Suprapubic skin (tissue), 4 donors: ENCODE results near the gene ASCL5. TPM values are rescaled to one million over a fixed set of nuclear protein-coding genes. Genes with fewer than 3 reads are reported as not detected.

Experiments
- DNase-seq, 2 donors: peaks; one replicate each; pipeline ENCODE4 v3.0.0-alpha.2; 2019; ENCODE audit warnings: low spot score in 2 of 2
- H3K27ac ChIP-seq: fragments of 200-600 bp; sonication (generic); one replicate; pipeline ENCODE4 v1.5.1; 2019
- H3K27me3 ChIP-seq: fragments of 200-600 bp; sonication (generic); one replicate; pipeline ENCODE4 v1.5.1; 2019
- H3K36me3 ChIP-seq: fragments of 200-600 bp; sonication (generic); one replicate; pipeline ENCODE4 v1.5.1; 2019
- H3K4me1 ChIP-seq: fragments of 200-600 bp; sonication (generic); one replicate; pipeline ENCODE4 v1.5.1; 2019
- H3K4me3 ChIP-seq: fragments of 200-600 bp; sonication (generic); one replicate; pipeline ENCODE4 v1.5.1; 2019; ENCODE audit warnings: mild to moderate bottlenecking
- H3K9me3 ChIP-seq: fragments of 200-600 bp; sonication (generic); one replicate; pipeline ENCODE4 v1.5.1; 2019
- CTCF ChIP-seq, 2 donors: fragments of 200-600 bp in 1 of 2; fragments of 450-650 bp in 1 of 2; sonication (generic) in 1 of 2; IDR thresholded peaks; one replicate each; pipeline ENCODE4 v1.5.1; 2016 to 2019; ENCODE audit warnings: antibody characterized with exemption in 2 of 2, mild to moderate bottlenecking in 1 of 2, moderate library complexity in 1 of 2
- EP300 ChIP-seq: sonication (generic); formaldehyde crosslinking; IDR thresholded peaks from one replicate; pipeline ENCODE4 v1.6.1; 2017; ENCODE audit warnings: antibody characterized with exemption
- POLR2A ChIP-seq, 2 donors: fragments of 450-650 bp; IDR thresholded peaks; one replicate each; pipeline ENCODE4 v1.6.1; 2017; ENCODE audit warnings: antibody characterized with exemption in 2 of 2, mild to moderate bottlenecking in 2 of 2, moderate library complexity in 2 of 2
- POLR2AphosphoS5 ChIP-seq, 3 donors: sonication (generic); formaldehyde crosslinking; IDR thresholded peaks; one replicate each; pipeline ENCODE4 v1.6.1; 2017; ENCODE audit warnings: antibody characterized with exemption in 3 of 3
- WGBS: methylation state at CpG from one replicate; pipeline ENCODE4 v1.1.5; 2018; 5-methylcytosine and 5-hydroxymethylcytosine counted together
- total RNA-seq, 4 donors: library from RNA; depleted of rRNA; stranded (reverse); fragments of >200 nt; gene quantifications; one replicate each; pipeline ENCODE4 v1.1.0, GENCODE V29; 2016

ASCL5 gene
- total RNA-seq, 4 donors from 2014 or later: not detected

- TF ChIP-seq EP300 (no peak), POLR2AphosphoS5 (IDR thresholded peaks at IDR 0.05) (no peak), POLR2A (IDR thresholded peaks at IDR 0.05) (no peak), CTCF (IDR thresholded peaks at IDR 0.05) (no peak)
- peaks cover 9% of the 10 kb centered on the region for H3K27me3 ChIP-seq
- no peak for DNase-seq
- 80% methylated on average over 7 of the region's 7 CpGs for WGBS
- peaks cover 14% of the 10 kb centered on the region for H3K4me1 ChIP-seq
- no peaks in the 10 kb centered on the region for H3K36me3 ChIP-seq
- H3K9me3 ChIP-seq: no peaks in the 10 kb centered on the region
- H3K4me3 ChIP-seq: no peak overlapping the region
- no peak overlapping the region for H3K27ac ChIP-seq
These were observed 15.8 kb downstream of the ASCL5 start for GRCh38 chr1:201111156-201111555.

GRCh38 chr1:201110616-201111015 is 16.4 kb downstream of the ASCL5 start:
- Histone ChIP-seq H3K4me3 (no peak overlapping the region), H3K9me3 (no peaks in the 10 kb centered on the region), H3K27ac (no peak overlapping the region), H3K4me1 (peaks cover 14% of the 10 kb centered on the region), H3K27me3 (peaks cover 9% of the 10 kb centered on the region), H3K36me3 (no peaks in the 10 kb centered on the region)
- WGBS: 94% methylated on average over 5 of the region's 5 CpGs
- TF ChIP-seq POLR2AphosphoS5 (IDR thresholded peaks at IDR 0.05) (no peak), EP300 (no peak), POLR2A (IDR thresholded peaks at IDR 0.05) (no peak), CTCF (IDR thresholded peaks at IDR 0.05) (no peak)
- no peak for DNase-seq

GRCh38 chr1:201110138-201110537 is 16.8 kb downstream of the ASCL5 start:
- no peak for TF ChIP-seq POLR2A (IDR thresholded peaks at IDR 0.05)
- no peak for TF ChIP-seq CTCF (IDR thresholded peaks at IDR 0.05)
- TF ChIP-seq EP300: no peak
- no peak for TF ChIP-seq POLR2AphosphoS5 (IDR thresholded peaks at IDR 0.05)
- no peaks in the 10 kb centered on the region for H3K36me3 ChIP-seq
- H3K9me3 ChIP-seq: no peaks in the 10 kb centered on the region
- DNase-seq: no peak
- H3K27me3 ChIP-seq: peaks cover 9% of the 10 kb centered on the region
- H3K27ac ChIP-seq: no peak overlapping the region
- WGBS: 95% methylated on average over 10 of the region's 10 CpGs
- H3K4me1 ChIP-seq: peaks cover 14% of the 10 kb centered on the region
- no peak overlapping the region for H3K4me3 ChIP-seq

GRCh38 chr1:201109651-201110050 is 17.3 kb downstream of the ASCL5 start:
- peaks cover 9% of the 10 kb centered on the region for H3K4me1 ChIP-seq
- TF ChIP-seq EP300: no peak
- TF ChIP-seq POLR2A (IDR thresholded peaks at IDR 0.05): no peak
- TF ChIP-seq POLR2AphosphoS5 (IDR thresholded peaks at IDR 0.05): no peak
- TF ChIP-seq CTCF (IDR thresholded peaks at IDR 0.05): no peak
- peaks cover 4% of the 10 kb centered on the region for H3K27me3 ChIP-seq
- no peak for DNase-seq
- H3K9me3 ChIP-seq: no peaks in the 10 kb centered on the region
- H3K36me3 ChIP-seq: no peaks in the 10 kb centered on the region
- 91% methylated on average over 1 of the region's 1 CpG for WGBS
- no peak overlapping the region for H3K4me3 ChIP-seq
- H3K27ac ChIP-seq: no peak overlapping the region

- Histone ChIP-seq H3K27ac (no peak overlapping the region), H3K4me1 (no peaks in the 10 kb centered on the region), H3K4me3 (no peak overlapping the region), H3K36me3 (no peaks in the 10 kb centered on the region), H3K9me3 (no peaks in the 10 kb centered on the region), H3K27me3 (no peaks in the 10 kb centered on the region)
- no peak for TF ChIP-seq EP300
- TF ChIP-seq POLR2AphosphoS5 (IDR thresholded peaks at IDR 0.05): no peak
- TF ChIP-seq CTCF (IDR thresholded peaks at IDR 0.05): no peak
- TF ChIP-seq POLR2A (IDR thresholded peaks at IDR 0.05): no peak
- 17% methylated on average over 1 of the region's 1 CpG for WGBS
- DNase-seq: no peak
These were observed 18.4 kb downstream of the ASCL5 start for GRCh38 chr1:201108614-201109013.
